ENCODE results near the gene HAO1. TPM values are rescaled to one million over a fixed set of nuclear protein-coding genes. Genes with fewer than 3 reads are reported as not detected.

HAO1 gene
- total and polyA plus RNA-seq, 2 of the 13 experiments (the other 11 are each of a cell fraction or from before 2014, with no cell fraction given) = 0.03 TPM; not detected in 1

DNA sequence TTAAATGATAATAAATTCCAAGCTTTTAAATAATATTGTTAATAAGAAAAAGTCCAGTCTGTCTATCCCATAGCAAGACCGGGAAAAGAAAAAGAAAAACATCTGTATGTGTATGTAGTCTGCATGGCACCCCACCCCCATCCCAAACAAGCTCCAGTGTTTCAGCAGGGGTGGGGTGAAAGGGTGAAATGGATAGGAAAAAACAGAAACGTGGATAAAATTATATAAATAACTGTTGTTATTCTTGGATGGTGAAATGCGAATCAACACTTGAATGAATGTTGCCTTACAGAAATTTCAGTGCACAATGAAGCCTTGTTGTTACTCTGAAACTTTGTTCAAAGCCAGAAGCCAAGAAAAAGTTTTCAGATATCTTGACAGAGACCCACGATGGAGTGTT, 31.4 kb downstream of the HAO1 start:
- H2AFZ ChIP-seq (ENCODE audit: low read length) = no peak overlapping the region
- no peak overlapping the region for H3K4me2 ChIP-seq (ENCODE audit: low read depth, low read length)
- H3K9me3 ChIP-seq (ENCODE audit: low read length) = no peaks in the 10 kb centered on the region
- no peak overlapping the region for H3K4me3 ChIP-seq (replicated peaks in 1 of 3; ENCODE audit: insufficient read depth in 1 of 3, low read depth in 2 of 3, low read length in 3 of 3)
- TF ChIP-seq ZSCAN25 (CRISPR knock-in tag; IDR thresholded peaks at IDR 0.05) (no peak), ZC3H13 (CRISPR knock-in tag; IDR thresholded peaks at IDR 0.05) (no peak), ETV5 (CRISPR knock-in tag; IDR thresholded peaks at IDR 0.05; ENCODE audit: borderline replicate concordance) (no peak), ZBTB42 (CRISPR knock-in tag; IDR thresholded peaks at IDR 0.05) (no peak), ZNF530 (CRISPR knock-in tag; IDR thresholded peaks at IDR 0.05; ENCODE audit: low read depth) (no peak), NR3C1 (CRISPR knock-in tag; IDR thresholded peaks at IDR 0.05) (no peak), ZNF770 (CRISPR knock-in tag; IDR thresholded peaks at IDR 0.05) (no peak), CBX5 (CRISPR knock-in tag; IDR thresholded peaks at IDR 0.05; ENCODE audit: borderline replicate concordance) (no peak), ZNF776 (CRISPR knock-in tag; IDR thresholded peaks at IDR 0.05) (no peak), ZNF639 (CRISPR knock-in tag; conservative IDR thresholded peaks at IDR 0.05) (no peak), RFX3 (CRISPR knock-in tag; IDR thresholded peaks at IDR 0.05) (no peak), KAT8 (CRISPR knock-in tag; IDR thresholded peaks at IDR 0.05) (no peak)
- in situ Hi-C loops (cut with HindIII; ENCODE audit: extremely low pct_ligation_motif_present, low pct_unique_long_range_greater_than_20kb) (no loop called here), intact Hi-C loops (cut with micrococcal nuclease; ENCODE audit: unreplicated experiment) (loop anchor here (10.0 kb wide), 1 partner anchor 194 kb away; no protein-coding TSS in a partner anchor)
- no peak overlapping the region for H3K9ac ChIP-seq (ENCODE audit: insufficient read depth, low read depth, low read length)
- ATAC-seq = no peak
- BruUV-seq (replicated peaks) = no TSS peak
- POLR2A ChIA-PET = no interaction called here
- FAIRE-seq = no peak
- H3K27me3 ChIP-seq (ENCODE audit: control insufficient read depth in 1 of 2, insufficient read depth in 2 of 2, low read length in 2 of 2) = no peaks in the 10 kb centered on the region
- no peak overlapping the region for H3K27ac ChIP-seq (ENCODE audit: extremely low read length, insufficient read depth, low read length)
- H3K4me1 ChIP-seq (ENCODE audit: insufficient read depth, low read length) = no peaks in the 10 kb centered on the region
- H3K36me3 ChIP-seq (replicated peaks in 1 of 2; ENCODE audit: control insufficient read depth in 1 of 2, insufficient read depth in 2 of 2, low read length in 2 of 2) = no peaks in the 10 kb centered on the region
- H4K20me1 ChIP-seq (ENCODE audit: insufficient read depth, low read length) = no peaks in the 10 kb centered on the region
- no peak for DNase-seq (ENCODE audit: low spot score)
- no peaks in the 10 kb centered on the region for H3K79me2 ChIP-seq (ENCODE audit: insufficient read depth, low read length)
- CTCF ChIA-PET (ENCODE audit: low intra/inter-chr PET ratio, low total read pairs) = no interaction called here
- whole genome bisulfite sequencing (ENCODE audit: low lambda C conversion rate) = 30% methylated on average over 4 of the region's 4 CpGs
